HG03045 (cell line): ENCODE measurements around the gene SLC6A12.
"Not testable (repeated sequence)": the region's sequence is repeated elsewhere in the genome, so short reads cannot be mapped to it uniquely, and the experiment has no call there.

Experiments
- ATAC-seq: cut with Tn5 transposase; IDR thresholded peaks from one replicate; pipeline ENCODE4 v1.9.1; 2021; ENCODE audit warnings: mild to moderate bottlenecking, moderate library complexity; ENCODE audit not compliant: unreplicated experiment

The SLC6A12 gene

DNA sequence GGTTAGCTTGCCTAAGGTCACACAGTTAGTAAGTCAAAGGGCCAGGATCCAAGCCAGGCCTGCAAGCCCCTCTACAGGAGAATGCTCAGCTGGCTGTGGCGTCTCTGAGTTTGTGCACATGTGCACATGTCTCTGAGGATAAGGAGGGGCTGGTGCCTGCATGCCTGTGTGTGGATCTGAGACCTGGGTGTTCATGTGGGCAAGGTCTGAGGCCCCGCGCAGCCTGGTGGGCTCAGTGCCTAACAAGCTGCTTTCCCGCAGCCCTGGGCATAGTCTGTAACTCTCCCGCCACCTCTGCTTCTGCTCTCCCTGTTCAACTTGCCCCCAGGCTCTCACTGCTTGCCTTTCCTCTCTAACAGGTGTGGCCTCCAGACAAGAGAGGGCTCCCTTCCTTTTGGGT, 4.3 kb upstream of the SLC6A12 start:
- no peak for ATAC-seq

GRCh38 chr12:217029-217428, 3.1 kb upstream of the SLC6A12 start:
- ATAC-seq, result not testable (repeated sequence)

DNA sequence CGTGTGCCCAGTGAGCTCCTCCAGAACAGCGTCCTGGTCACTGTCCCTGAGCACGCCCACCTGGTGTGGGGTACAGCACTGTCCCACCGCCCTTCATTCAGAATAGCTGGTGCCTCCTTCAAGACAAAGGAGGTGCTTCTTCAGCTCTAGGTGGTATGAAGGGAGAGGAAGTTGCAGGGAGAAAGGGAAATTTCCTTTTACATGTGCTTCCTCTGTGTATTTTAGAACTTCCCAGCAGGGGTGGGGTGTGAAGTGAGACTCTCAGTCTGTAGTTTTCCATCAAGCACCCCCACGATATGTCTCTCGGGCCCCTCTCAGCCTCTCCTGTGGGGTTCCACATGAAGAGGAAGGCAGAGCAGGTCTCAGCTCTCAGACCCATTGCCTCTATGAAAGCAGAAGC, 1.2 kb upstream of the SLC6A12 start:
- ATAC-seq, result no peak

DNA sequence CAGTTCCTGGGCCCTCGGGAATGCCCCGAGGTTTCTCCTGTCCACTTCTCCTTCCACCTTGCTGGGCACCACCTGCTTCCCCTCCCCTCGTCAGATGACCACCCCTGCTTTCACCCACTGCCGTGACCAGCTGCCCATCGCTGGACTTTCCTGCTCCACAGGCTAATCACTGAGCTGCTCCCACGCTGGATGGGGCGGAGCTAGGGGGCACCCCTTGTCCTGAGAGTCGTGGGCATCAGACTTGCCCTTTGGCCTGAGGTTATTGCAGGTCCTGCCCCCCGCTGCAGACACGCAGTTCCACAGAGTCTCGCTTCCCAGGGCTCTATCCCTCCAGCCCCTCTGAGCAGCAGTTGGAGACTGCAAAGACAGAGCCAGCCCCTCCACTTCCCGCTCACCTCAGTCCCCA, 427 bp downstream of the SLC6A12 start:
- ATAC-seq, result no peak

GRCh38 chr12:212715-213526, 1.0 kb downstream of the SLC6A12 start:
- ATAC-seq, result no peak

DNA sequence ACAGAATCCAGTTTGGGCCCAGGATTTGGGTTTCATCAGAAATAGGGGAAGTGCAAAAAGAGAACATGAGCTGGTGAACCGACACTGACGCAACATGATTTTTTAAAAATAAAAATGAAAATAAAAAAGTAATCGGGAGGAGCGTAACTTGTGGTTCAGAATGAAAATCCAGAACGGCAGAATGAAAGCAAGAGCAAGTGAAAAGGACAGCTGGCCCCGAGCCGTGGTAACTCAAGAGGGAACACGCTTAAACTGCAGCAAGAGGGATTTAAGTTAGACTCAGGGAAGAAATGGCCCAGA, 1.6 kb downstream of the SLC6A12 start:
- ATAC-seq, result no peak

GRCh38 chr12:211639-212414, 2.1 kb downstream of the SLC6A12 start:
- ATAC-seq, result no peak

DNA sequence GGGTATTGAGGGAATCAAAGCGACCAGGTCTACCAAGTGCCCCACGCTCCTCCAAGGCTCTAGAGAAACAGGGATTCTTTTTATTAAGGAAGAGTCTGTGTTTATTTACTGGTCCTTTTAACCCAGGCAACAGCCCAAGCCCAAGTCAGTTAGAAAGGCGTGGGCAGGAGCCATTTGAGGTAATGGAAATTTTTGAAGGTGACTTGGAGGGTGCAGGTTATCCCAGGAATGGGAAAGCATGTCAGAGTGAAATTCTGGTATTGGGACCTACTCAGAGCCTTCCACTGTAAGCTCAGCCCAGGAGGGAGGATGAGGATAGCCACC, 2.9 kb downstream of the SLC6A12 start:
- no peak for ATAC-seq

GRCh38 chr12:210277-211141, 3.4 kb downstream of the SLC6A12 start:
- no peak for ATAC-seq

- no peak for ATAC-seq
Measured at GRCh38 chr12:209851-210250, 4.1 kb downstream of the SLC6A12 start.

- no peak for ATAC-seq
Measured at GRCh38 chr12:209246-209645, 4.7 kb downstream of the SLC6A12 start.

DNA sequence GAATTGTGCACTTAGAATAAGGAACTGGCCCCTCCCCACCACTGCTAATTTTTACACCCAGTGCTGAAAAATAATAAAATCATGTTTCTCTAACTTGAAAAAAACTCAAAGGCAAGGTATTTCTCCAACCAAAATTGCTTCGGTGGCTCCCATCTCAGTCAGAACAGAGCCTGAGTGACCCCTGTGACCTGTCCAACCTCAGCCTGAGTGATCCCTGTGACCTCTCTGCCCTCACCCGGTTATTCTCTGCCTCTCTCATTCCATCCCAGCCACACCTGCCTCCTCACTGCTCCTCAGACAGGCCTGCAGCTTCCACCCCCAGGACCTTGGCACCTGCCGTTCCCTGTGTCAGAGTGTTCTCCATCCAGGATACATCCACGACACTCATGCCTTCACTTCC, 5.1 kb downstream of the SLC6A12 start:
- no peak for ATAC-seq

DNA sequence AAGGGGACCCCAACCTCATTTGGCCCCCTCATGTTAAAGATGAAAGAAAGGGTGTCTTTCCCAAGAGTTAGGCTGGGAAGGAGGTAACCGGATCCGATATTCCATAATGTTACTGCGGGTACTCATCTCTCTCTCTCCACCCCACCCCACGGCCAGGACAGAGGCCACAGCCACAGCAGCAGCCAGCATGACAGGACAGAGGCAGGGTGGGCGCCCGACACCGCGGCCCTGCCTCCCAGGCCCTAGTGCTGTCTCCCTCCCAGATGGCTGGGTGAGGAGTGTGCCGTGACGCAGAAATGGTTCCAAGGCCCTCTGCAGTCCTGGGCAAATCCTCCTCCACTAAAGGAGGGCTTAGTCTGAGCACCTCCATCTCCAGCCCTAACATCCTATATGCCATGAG, 6.2 kb downstream of the SLC6A12 start:
- no peak for ATAC-seq

DNA sequence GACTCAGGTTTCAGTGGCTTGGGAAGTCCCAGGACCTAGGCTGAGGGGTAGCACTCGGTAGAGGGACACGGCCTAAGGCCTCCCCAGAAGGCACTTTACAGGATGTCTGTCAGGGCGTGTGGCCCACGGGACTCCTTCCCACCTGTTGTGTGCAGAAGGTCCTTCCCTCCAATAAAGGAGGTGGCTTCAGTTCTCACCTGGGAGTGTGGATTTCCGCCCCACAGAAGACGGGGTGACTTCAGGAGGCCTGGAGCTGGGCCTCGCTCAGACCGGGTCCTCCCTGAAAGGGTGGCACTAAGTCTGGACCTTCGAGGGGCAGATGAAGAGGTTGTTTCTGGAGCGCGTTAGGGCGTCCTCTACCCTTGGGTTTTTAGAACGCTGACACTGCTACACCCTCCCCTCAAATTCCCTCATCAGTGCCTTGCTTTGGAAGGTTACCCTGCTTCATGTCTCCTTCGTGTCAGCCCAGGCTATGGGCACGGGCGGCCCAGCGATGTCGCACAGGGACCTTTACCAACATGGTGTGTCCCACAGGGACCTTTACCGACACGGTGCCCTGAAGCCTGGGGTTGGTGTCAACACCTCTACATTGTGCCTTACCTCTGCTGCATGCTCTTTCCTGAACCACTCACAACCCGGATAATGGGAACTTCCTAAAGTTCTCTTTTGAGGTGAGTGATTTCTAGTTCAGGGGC, 7.1 kb downstream of the SLC6A12 start:
- no peak for ATAC-seq

GRCh38 chr12:205026-205425, 8.9 kb downstream of the SLC6A12 start:
- ATAC-seq, result no peak

DNA sequence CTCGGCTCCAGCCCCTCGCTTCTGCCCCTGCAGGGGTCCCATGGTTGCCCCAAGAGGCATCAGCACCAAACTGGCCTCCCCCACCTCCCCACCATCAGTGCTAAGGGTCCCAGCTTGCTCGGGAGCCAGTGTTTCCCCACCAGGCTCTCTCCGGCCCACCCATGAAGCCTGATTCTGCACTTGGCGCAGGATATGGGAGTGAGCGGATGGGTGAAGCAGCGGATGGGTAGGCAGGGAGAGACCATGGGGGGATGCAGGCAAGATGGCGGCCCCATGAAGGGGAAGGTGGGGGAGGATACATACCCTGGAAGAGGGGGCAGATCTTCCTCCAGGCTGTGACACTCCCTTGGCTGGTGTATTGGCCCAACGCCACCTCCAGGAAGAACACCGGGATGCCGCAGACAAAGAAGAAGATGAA, 9.7 kb downstream of the SLC6A12 start:
- no peak for ATAC-seq

DNA sequence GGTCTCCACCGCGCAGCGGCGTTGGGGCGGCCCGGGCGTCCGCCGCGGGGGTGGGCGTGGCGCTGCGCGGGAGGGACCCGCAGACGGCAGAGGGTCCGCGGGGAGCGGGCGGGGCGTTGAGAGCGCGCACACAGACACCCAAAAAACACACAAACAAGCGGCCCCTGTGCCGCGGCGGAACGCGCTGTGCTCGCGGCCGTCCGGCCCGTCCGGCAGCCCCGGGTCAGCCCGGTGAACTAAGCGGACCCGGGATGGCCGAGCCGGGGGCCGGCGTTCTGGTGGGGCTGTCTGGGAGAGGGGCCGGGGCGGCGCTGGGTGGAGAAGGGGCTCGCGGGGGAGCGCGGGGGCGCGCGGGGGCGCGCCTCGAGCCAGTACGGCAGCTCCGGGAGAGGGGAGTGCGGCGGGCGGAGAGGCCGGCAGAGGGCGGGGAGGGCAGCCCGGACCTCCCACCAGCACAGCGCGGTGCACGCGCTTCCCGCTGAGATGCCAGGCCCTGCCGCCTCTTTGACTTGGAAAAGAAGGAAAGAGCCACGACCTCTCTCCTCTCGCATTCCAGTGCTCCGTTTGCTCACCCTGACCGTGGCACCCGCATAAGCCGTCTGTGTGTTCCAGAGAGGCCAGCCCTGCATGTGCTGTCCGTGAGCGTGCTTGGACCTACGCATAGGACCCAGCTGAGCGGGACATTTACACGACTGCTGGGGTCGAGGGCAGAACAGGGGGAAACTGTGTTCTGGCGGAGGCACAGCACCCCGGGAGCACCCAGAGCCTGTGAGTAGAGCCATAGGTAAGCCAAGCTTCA, 10.3 kb downstream of the SLC6A12 start:
- ATAC-seq, result no peak

GRCh38 chr12:203074-203461, 10.9 kb downstream of the SLC6A12 start:
- ATAC-seq, result no peak

DNA sequence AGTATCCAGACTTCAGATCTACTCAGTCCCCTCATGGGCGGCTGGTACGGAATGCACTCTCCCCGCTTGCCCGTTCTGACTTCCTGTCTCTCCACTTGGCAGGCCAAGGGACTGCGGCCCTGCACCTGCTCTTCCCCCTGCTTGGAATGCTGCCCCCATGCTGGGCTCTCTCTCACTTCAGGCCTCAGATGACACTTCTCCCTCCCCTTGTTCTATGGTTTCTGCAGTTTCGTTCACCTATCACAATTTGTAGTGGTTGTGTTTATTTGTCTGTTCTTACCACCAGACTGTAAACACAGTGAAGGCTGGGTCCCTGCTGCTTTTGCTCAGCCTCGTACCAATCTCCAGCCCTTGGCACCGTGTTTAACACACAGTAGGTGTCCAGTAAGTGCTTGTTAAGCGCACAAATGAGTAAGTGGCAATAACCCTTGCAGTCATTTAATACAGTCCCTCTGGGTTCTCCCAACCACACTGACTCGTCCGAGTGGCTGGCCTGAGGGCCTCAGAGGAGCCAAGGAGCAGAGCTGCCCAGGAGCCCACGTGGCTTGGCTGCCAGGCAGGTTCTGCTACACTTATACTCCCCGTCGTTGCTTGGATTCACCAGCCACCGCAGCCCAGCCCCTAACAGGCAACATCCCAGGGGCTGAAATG, 11.8 kb downstream of the SLC6A12 start:
- no peak for ATAC-seq

DNA sequence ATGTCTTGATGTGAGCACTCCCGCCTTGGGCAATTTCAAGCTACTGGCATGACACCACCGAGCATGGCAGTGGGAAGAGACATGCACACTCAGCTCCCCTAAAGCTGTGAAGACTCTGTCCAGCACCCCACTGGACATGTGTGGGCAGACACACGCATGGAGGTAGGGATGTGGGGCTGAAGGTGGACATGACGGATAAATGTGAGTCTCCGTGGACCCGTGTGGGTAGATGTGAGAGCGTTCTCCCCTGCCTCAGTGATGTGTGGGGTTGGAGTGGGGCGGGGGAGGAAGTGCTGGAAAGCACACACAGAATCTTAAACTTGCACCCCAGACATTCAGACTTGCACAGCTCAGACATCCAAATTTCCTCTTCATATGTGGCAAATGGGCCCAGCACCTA, 12.6 kb downstream of the SLC6A12 start:
- no peak for ATAC-seq
